ENCODE measurements around the gene ALOXE3. TPM values are rescaled to one million over a fixed set of nuclear protein-coding genes. Genes with fewer than 3 reads are reported as not detected.

Gene ALOXE3
- total and polyA plus RNA-seq, 2 experiments from 2014 or later, result 0.10 to 0.27 TPM

GRCh38 chr17:8055851-8056231 lies 62.5 kb downstream of the ALOXE3 start (continued):
- TF ChIP-seq REST (IDR thresholded peaks at IDR 0.05; ENCODE audit: unreplicated experiment) (no peak), EZH2 (IDR thresholded peaks at IDR 0.05; ENCODE audit: low read depth, unreplicated experiment) (no peak), NANOG (IDR thresholded peaks at IDR 0.05; ENCODE audit: borderline replicate concordance) (no peak), STAT1 (IDR thresholded peaks at IDR 0.05; ENCODE audit: unreplicated experiment) (no peak), ZNF331 (CRISPR knock-in tag; IDR thresholded peaks at IDR 0.05; ENCODE audit: low read depth) (no peak)

GRCh38 chr17:8053600-8053999 lies 64.7 kb downstream of the ALOXE3 start:
- H3K4me3 Mint-ChIP-seq, result no peak overlapping the region
- H3K9me3 Mint-ChIP-seq, result no peaks in the 10 kb centered on the region
- DNase-seq (ENCODE audit: low spot score) (no peak), ATAC-seq (no peak)
- no peak for TF ChIP-seq JUNB (IDR thresholded peaks at IDR 0.05; ENCODE audit: unreplicated experiment)
- peak; percentile 41; the same call in 1 of the 2 replicates for TF ChIP-seq CREB1 (CRISPR knock-in tag; IDR thresholded peaks at IDR 0.05; ENCODE audit: low read depth)
- no peak for TF ChIP-seq ZNF331 (CRISPR knock-in tag; IDR thresholded peaks at IDR 0.05; ENCODE audit: low read depth)
- no peak for TF ChIP-seq NANOG (IDR thresholded peaks at IDR 0.05; ENCODE audit: borderline replicate concordance)
- TF ChIP-seq CTCF (conservative IDR thresholded peaks at IDR 0.05; ENCODE audit: low read depth in 2 of 2), result no peak
- TF ChIP-seq STAT1 (IDR thresholded peaks at IDR 0.05; ENCODE audit: unreplicated experiment), result no peak
- no peak overlapping the region for H3K27ac Mint-ChIP-seq
- Histone ChIP-seq H3K27ac (ENCODE audit: low read depth) (no peak overlapping the region), H3K27me3 (ENCODE audit: insufficient read depth) (peaks cover 12% of the 10 kb centered on the region), H3K4me2 (no peak overlapping the region), H3K36me3 (ENCODE audit: insufficient read depth) (no peaks in the 10 kb centered on the region), H2AFZ (no peak overlapping the region), H3K9me2 (ENCODE audit: insufficient read depth) (no peaks in the 10 kb centered on the region), H3F3A (replicated peaks; ENCODE audit: low read depth) (no peaks in the 10 kb centered on the region), H3K4me1 (ENCODE audit: insufficient read depth) (peaks cover 6% of the 10 kb centered on the region), H3K79me2 (replicated peaks; ENCODE audit: insufficient read depth) (no peaks in the 10 kb centered on the region), H3K4me3 (no peak overlapping the region), H4K20me1 (replicated peaks; ENCODE audit: insufficient read depth) (no peaks in the 10 kb centered on the region)
- H3K4me1 Mint-ChIP-seq, result peaks cover 4% of the 10 kb centered on the region; the same call in 1 of the 3 replicates
- H3K36me3 Mint-ChIP-seq (ENCODE audit: low read depth), result no peaks in the 10 kb centered on the region
- peaks cover 2% of the 10 kb centered on the region for H3K27me3 Mint-ChIP-seq (ENCODE audit: insufficient read depth, low read depth, poor library complexity)

All from GM23338 (cell line).